HG02970 (cell line): Measurements from ENCODE around the gene CTSZ.
"Not testable (repeated sequence)": the region's sequence is repeated elsewhere in the genome, so short reads cannot be mapped to it uniquely, and the experiment has no call there.

Experiments
- ATAC-seq: cut with Tn5 transposase; IDR thresholded peaks from one replicate; pipeline ENCODE4 v1.9.1; 2021; ENCODE audit warnings: mild to moderate bottlenecking, moderate library complexity, moderate number of reproducible peaks; ENCODE audit not compliant: unreplicated experiment, low FRiP score

CTSZ gene

DNA sequence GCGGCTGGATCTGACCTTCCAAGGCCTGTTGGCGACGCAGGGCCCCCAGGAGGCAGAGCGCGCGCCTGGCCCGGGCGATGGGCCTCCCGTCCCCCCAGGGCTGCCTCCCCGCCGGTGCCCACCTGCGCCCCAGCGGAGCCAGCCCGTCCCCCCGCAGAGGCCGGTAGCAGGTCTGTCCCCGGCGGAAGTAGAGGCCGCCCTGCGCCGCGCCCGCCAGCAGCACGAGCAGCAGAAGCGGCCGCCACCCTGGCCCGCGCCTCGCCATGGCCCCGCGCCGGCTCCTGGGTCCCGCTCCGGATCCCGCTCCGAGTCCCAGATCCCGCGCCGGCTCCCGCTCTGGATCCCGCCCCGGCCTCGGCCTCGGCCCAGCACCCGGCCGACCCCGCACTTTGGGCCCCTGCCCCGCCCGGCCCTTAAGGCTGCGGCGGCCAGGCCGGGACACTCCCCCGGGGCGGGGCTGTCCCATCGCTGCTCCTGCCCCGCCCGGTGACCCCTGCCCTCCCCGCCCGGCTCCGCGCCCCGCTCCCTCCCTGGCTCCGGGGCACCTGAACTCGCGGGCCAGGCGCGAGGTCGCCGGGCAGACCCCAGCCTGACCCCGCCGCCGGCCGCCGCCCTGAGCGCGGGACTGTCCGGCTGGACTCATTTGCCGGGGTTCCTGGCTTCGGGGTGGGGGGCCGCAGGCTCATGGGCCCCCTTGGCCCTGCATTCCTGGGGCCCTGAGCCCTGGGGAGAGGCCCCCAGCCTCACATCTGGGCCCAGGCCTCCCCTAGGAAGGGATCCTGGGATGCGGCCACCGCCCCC lies at the start of gene CTSZ:
Gene CTSZ (minus strand): TSS at position 391 of the 801 bp plus-strand sequence. CDS start 126 bp downstream, at position 265.
- ATAC-seq = no peak

DNA sequence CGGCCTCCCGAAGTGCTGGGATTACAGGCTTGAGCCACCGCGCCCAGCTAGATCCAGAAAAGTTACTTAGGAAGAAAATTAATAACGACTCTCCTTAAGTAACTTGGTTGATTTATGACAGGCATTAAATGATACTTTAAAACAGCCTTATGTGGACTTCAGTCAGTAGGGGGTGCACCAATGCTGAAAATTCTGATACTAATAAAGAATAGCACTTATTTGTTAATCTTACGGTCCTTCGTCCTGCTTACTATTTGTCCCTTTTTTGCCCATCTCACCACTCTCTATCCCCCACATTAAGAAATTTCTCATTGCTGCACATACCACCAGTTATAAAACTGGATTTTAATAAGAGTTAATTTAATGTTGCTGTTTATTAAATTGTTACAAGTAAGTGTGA lies 48.2 kb upstream of the CTSZ start:
- no peak for ATAC-seq

DNA sequence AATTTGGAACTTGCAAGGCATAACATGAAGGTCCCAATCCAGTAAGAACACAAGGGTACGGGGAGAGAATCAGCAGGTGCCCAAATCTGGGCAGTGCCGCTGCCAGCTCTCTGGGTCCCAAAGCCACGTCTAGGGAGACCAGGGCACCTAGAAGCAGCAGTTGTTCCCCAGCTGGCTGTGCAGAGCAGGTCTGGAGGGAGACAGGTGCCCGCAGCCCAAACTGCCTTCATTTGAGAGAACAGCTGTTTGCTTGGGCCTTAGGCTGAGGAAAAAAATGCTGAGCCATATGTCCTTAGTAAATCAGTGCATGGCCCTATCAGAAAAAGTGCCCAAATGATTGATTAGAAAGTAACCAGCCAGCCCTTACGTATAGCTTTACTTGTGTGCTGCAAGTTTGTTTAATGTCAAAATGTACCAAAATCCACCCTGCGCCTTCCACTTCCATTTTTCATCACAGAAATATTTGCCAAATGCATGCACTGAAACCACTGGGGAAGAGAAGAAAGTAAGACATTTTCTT lies 44.7 kb upstream of the CTSZ start:
- ATAC-seq = no peak

DNA sequence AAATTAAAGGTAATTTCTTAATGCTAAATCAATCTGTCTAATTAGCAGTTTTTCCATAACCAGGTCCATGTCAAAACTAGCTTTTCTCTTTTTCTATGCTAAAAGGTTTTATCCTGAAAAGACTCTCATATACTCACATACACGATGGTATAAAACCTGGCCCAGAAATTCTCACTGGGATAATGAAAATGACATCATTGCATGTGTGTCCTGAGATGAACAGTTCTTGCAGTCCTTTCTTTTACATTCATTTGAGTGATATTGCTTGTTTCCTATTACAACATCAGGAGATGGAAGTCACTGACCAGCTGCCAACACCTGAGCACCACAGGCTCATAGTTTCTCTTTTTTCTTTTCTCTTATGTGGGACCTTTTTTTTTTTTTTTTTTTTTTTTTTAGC lies 43.4 kb upstream of the CTSZ start:
- no peak for ATAC-seq

DNA sequence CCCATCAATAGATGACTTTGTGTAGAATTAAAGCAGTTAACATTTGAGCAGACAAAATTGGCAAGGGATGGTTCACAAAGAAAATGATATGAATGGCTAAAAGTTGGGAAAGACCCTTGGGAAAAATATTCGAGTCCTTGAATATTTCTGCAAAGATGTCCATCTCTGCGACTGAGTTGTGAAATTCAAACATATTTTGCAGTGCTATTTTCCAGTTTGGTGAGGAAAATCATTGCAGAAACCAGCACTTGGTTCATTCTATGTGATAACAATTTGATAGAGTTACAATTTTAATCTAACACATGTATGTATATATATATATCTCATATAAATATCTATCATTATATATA lies 41.6 kb upstream of the CTSZ start:
- ATAC-seq = no peak

DNA sequence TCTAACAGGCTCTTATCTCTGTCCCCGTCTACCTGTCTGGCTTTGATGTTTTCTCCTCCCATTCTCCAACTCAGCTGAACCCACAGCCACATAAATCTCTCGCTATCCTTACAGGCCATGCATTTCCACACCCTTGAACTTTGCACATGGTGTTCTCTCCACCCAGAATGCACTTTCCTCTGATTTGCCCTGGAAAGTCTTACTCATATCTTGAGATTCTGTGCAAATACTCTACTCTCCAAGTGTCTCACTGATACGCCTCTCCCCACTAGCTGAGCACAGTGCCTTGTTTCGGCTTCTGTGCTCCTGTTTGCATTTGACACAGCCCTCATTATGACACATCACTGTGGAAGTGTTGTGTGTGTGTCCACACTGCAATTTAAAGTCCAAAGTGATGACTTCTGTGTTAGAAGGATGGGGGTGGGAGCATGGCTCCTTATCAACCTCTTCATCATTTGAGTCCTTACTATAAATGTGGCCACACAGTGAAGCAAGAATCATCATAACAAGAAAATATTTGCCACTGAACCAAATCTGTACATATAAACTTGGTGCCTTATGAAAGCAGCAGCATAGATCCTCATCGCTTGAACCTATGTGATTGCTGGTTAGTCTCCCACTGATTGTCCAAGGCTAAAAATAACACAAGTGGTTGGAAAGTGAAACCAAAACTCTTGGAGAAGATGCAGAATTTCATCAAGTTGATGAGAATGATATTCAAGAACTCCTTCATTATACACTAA lies 41.1 kb upstream of the CTSZ start:
- ATAC-seq = no peak

DNA sequence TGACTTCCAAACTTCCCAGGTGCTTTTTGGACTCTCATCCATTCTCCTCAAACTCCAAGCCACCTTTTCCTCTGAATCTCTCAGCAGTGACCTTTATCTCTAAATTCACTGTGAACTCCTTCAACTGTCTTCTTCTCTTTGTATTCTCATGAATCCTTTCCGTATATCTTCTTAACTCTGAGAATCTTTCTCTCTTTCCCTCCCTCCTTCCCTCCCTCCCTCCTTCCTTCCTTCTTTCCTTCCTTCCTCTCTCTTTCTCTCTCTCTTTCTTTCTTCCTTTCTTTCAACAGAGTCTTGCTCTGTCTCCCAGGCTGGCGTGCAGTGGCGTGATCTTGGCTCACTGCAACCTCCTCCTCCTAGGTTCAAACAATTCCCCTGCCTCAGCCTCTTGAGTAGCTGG lies 39.8 kb upstream of the CTSZ start:
- no peak for ATAC-seq

DNA sequence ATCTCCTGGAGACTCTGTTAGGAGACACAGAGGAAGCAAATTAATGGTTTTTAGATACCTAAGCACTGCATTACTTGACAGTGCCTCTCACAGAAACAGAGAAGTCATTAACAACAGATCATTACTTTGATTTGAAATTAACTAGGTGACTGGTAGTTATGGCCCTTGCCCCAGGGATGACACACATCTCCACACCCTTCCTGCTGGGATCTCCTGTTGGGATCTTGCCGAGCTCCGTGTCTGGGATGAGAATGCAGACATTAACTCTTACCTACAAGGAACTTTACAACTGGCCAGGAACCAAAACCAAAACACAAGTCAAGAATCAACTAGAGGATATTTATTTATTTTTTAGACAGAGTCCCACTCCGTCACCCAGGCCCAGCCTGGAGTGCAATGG lies 37.7 kb upstream of the CTSZ start:
- ATAC-seq = no peak

DNA sequence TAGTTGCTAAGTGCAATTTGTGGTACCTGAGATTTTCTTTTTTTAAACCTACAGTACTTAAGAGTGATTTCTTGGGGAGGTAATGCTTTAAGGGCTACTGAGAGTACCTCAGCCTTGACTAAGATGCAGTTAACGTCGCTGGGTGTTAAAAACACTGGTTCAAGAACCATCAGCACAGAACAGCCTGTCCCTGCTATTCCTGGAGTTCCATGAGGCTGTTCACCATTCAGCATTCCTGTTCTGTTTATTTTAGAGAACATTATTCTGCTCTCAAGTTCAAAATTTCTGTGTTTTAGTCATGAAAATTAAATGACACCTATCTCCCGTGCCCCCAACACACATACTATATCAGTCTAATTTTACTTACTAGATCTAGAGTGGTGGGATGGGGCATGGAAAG lies 37.2 kb upstream of the CTSZ start:
- no peak for ATAC-seq

DNA sequence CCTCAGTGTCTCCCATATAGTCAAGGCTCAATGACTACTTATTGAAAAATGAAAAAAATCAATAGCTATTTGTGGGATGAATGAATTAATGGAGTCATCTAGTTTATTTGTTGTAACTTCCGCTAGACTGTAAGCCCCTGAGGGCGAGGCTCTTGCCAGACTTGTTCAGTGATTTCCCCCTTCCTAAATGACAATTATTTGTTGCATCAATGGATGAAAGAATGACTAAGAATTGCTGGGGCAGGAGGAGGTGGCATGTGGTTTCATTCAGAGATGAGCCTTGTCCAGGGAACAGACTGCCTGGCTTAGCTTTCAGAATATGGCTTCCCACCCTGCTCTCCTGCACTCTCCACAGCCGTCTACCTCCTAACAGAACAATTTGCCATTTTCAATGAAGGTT lies 36.6 kb upstream of the CTSZ start:
- no peak for ATAC-seq

DNA sequence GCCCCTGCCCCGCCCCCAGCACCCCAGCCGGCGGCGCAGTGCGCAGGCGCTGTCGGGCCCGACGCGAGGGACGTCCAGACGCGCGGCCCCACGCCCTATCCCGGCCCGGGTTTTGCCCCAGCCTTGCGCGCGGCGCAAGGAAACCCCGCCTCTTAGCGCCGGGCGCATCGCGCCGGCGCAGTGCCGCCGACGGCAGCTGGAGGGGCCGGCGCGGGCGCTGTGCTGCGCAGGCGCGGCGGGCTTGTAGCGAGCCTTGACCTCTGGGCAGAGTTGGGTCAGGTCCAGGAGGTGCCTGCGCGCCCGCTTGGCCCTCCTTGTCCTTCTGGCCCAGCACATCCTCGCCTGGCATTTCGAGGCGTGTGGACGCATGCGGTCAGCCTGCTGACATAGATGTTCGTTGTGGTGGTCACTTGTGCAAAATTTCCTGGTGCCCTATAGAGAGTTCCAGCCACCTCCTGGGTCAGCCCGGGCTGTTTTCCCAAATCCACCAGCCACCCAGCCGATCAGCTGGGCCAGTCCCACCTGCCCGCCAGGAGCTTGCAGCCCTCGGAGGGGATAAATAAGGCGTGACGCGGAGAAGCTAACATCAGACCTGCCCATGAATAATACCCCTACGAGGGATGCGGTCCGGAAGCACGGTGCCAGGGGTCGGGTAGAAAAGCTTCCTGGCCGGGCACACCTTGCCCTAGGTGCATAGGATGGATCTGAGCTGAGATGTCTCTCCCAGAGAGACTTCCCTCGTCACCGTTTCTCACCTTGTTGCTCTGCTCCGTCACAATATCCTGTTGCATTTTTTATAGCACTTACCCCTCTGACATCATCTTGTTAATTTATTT lies 36.0 kb upstream of the CTSZ start:
- ATAC-seq = peak; percentile 90

DNA sequence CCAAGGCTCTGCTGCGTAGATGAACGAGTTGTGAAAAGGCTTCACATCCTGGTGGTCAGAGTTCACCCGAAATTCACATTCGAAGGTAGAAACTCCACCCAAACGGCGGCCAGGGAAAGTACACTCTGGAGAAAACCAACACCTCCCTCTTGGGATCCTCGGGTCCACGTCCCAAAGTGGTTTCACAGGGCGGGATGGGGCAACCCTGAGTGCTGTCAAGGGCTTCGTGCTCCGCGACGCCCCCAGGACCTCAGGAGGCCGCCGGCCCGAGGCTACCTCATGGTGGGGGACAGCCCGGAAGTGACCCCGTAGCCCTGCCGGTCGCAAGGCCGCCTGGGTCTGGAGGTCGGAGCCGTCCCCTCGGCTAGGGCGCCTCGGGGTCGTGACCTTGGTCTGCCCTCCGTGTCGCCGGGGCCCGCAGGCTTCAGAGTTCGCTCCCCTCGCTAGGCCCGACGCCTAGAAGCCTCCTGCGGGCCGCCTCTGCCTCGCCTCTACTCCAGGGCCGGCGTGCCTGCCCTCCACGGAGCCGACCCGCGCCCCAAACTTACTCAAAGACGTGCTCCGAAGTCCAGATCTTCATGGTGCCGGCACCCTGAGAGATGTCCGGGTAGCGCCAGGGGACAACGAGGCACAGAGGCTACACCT lies 35.2 kb upstream of the CTSZ start, which contains the start of gene PRELID3B:
Gene PRELID3B (minus strand): TSS at position 636 of the 645 bp plus-strand sequence. CDS start 56 bp downstream, at position 580.
- ATAC-seq = peak; percentile 31

DNA sequence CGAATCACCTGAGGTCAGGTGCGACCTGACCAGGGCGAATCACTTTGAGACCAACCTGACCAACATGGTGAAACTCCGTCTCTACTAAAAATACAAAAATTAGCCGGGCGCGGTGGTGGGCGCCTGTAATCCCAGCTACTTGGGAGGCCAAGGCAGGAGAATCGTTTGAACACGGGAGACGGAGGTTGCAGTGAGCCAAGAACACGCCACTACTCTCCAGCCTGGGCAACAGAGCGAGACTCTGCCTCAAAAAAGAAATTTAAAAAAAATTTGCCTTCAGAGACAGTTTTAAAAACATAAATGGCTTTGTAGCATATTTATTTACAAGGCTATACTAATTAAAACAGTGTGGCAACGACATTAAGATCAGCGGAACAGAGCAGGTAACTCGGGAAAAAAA lies 34.4 kb upstream of the CTSZ start:
- not testable (repeated sequence) for ATAC-seq

DNA sequence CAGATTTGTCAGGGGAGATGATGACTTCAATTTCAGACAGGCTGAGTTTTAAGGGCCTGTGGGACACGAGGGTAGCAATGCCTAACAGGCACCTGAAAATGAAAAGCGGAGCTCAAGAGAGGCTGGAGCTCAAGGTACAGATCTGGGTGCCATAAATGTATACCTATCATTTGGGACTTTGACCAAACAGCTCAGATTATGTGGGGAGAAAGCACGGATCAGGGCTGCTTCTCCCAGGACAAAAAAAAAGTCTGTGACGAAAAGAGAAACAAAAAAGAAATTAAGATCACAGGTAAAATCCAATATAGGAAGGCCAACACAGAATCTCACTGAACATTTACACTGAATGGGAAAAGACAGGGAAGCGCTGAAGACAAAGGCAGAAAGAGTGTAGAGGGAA lies 33.6 kb upstream of the CTSZ start:
- ATAC-seq = no peak

DNA sequence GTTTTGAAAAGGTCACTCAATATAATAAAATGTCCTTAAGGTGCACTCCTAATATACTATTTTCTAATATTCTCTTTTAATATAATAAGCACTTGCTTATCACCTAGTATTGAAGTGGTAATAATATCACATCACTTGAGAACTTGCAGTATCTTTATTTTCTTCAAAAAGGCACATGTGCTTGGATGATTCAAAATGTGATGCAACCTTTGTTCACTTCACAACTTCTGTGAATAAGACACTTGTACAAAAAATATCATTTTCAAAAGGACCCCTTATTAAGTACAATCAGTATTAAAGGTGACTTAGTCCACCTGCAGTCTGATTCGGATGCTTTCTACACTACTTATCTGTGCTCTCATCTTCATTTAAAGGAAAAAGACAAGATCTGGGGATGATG lies 32.2 kb upstream of the CTSZ start:
- ATAC-seq = no peak

DNA sequence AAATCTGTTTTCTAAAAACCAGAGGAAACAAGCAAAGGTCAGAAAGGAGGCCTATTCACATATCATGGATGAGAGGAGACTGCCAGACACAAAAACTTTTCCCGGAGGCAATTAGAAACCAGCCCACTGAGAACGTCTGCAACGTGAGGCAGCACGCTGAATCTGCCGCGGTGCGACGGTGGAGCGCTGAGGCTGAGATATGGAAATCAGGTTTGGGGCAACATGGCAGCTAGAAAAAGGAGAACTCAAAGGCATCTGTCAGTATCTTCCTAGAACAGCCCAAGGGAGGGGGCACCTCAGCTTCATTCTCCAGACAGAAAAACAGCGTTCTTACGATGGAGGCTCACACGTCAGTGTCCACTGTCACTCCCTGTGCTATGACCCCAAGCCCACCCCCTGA lies 30.3 kb upstream of the CTSZ start:
- no peak for ATAC-seq

DNA sequence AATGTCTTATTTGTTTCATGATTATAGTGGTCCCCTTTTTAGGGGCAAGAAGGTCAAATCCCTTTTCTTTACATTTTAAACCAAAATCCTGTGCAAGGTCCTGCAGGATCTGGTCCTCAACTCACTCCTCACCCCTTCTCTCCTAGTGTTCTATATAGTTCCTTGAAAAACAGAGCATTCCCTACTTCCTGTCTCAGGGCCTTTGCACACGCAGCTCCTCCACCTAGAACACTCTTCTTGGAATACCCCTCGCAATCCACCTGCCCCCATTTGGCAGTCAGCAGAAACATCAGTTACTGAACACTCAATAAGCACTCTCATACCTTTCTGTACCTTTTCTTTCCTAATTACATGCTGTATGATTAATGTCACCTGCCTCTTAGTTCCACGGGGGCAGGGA lies 28.3 kb upstream of the CTSZ start:
- no peak for ATAC-seq

DNA sequence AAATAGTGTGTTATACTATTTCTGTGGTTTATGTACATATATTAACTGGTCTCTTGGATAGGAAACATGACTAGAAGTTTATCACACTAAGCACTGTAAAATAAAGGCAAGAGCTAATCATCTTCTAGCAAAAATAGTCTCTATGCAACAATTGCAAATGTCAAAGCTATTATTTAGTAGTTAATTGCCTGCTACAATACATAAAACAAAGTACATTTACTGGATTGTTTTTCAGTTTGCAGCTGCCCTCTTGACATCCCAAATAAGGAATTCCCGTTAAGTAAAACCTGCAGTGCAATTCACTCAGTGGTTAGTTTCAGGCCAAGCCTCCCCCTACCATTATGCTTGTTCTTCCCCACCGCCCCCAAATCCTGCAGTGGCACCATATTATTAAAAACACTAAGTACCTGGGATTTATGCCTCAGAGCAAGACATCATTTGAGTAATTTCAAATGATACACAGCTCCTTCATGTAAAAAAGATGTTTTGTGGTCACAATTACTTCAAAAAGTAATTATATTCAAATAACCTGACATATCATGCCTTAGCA lies 26.6 kb upstream of the CTSZ start:
- no peak for ATAC-seq

DNA sequence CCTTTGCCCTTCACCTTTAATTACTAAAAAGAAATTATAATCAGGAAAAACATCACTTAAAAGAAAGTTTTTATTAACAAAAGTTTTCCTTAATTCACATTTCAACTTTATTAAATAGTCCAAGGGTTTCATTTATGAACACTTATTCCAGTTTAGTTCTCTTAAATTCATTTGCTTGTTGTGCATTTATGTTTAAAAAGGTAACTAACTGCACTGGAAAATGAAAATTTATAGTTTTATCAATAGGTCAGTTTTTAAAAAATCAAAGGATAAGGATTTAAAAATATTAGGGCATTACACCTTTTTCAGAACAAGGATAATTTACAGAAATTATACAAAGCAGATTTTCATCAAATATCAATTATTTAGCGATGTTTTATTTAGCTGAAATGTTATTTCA lies 26.0 kb upstream of the CTSZ start:
- no peak for ATAC-seq

DNA sequence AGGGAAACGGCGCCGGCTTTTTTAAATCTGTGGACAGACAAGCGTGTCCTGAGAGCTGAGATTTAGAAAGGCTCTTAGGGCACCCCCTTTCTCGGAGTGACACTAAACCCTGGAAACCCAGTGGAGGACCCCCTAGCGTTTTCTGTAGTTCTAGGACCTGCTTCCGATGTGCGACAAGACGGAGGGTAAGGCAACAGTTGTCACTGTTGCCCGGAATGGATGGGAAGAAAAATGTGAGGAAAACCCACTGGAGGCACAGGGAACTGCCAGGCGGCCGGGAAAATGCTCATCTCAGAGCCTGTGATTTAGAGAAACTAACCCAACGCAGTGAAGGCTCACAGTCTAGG lies 25.6 kb upstream of the CTSZ start:
- ATAC-seq = peak; percentile 0
